Endodermal cell (in vitro differentiated cells): ENCODE results near the gene VASH2. TPM values are rescaled to one million over a fixed set of nuclear protein-coding genes. Genes with fewer than 3 reads are reported as not detected.
A peak's percentile ranks its signal among the peaks of the same experiment; 100 is the strongest.
"Not testable (repeated sequence)": the region's sequence is repeated elsewhere in the genome, so short reads cannot be mapped to it uniquely, and the experiment has no call there.

Experiments
- DNase-seq: peaks from one replicate; pipeline ENCODE4 v3.0.0-alpha.2; 2017
- H3K27ac ChIP-seq: 2 replicates; pipeline ENCODE4 v1.5.1; 2013; ENCODE audit warnings: mild to moderate bottlenecking, low read depth, low read length, moderate library complexity
- H3K27me3 ChIP-seq: 2 replicates; pipeline ENCODE4 v1.6.1; 2013; ENCODE audit warnings: mild to moderate bottlenecking, low read length, moderate library complexity; ENCODE audit not compliant: insufficient read depth, control insufficient read depth, poor library complexity, severe bottlenecking
- H3K36me3 ChIP-seq: 2 replicates; pipeline ENCODE4 v1.7.0; 2013; ENCODE audit warnings: mild to moderate bottlenecking, low read length, moderate library complexity; ENCODE audit not compliant: control insufficient read depth, insufficient read depth
- H3K4me1 ChIP-seq: one replicate; pipeline ENCODE4 v1.7.0; 2013; ENCODE audit warnings: low read length; ENCODE audit not compliant: control insufficient read depth, insufficient read depth
- H3K4me3 ChIP-seq: 2 replicates; pipeline ENCODE4 v1.5.1; 2013; ENCODE audit warnings: mild to moderate bottlenecking, low read length, moderate library complexity
- H3K9ac ChIP-seq: 2 replicates; pipeline ENCODE4 v1.6.1; 2013; ENCODE audit warnings: mild to moderate bottlenecking, low read length, moderate library complexity; ENCODE audit not compliant: poor library complexity, severe bottlenecking; ENCODE audit errors: extremely low read depth
- H3K9me3 ChIP-seq: 2 replicates; pipeline ENCODE4 v1.6.1; 2013; ENCODE audit warnings: mild to moderate bottlenecking, low read length, moderate library complexity; ENCODE audit not compliant: control insufficient read depth
- H3K27ac Mint-ChIP-seq: 2 replicates; pipeline ENCODE4 v1.8.0; 2020; ENCODE audit warnings: mixed read lengths
- H3K27me3 Mint-ChIP-seq: 2 replicates; pipeline ENCODE4 v1.8.0; 2021; ENCODE audit warnings: mild to moderate bottlenecking, mixed read lengths; ENCODE audit not compliant: insufficient read depth
- H3K36me3 Mint-ChIP-seq: 2 replicates; pipeline ENCODE4 v1.8.0; 2020; ENCODE audit warnings: low read depth, mixed read lengths
- H3K4me1 Mint-ChIP-seq: 2 replicates; pipeline ENCODE4 v1.8.0; 2020; ENCODE audit warnings: mixed read lengths
- H3K4me3 Mint-ChIP-seq: 2 replicates; pipeline ENCODE4 v1.8.0; 2020; ENCODE audit warnings: mild to moderate bottlenecking, moderate library complexity, mixed read lengths
- H3K9me3 Mint-ChIP-seq: 2 replicates; pipeline ENCODE4 v1.8.0; 2020; ENCODE audit warnings: mild to moderate bottlenecking, mixed read lengths
- CTCF ChIP-seq: fragments of 200-600 bp; sonication (generic); conservative IDR thresholded peaks from 2 replicates; pipeline ENCODE4 v1.5.0; 2021; ENCODE audit warnings: antibody characterized with exemption, mild to moderate bottlenecking
- WGBS, 2 experiments: methylation state at CpG; one replicate each; pipeline versions ENCODE4 v1.1.5 to v1.1.7; 2013; ENCODE audit warnings: missing lambda C conversion rate in 2 of 2, mixed read lengths in 1 of 2; ENCODE audit not compliant: insufficient coverage in 1 of 2, insufficient read length in 1 of 2; 5-methylcytosine and 5-hydroxymethylcytosine counted together
- total RNA-seq, 2 donors: library from RNA; stranded (reverse); fragmentation: NEBNext Ultra II Directional in 1 of 2; extraction: Animal tissue kit (Norgen Biotek cat#: 25700) in 1 of 2; gene quantifications; 2 replicates in 1 of 2; 3 replicates in 1 of 2; pipeline ENCODE4 v1.2.1, GENCODE V29; 2021

Gene VASH2
- total RNA-seq, 2 donors from 2014 or later, result 13.7 to 30.2 TPM

GRCh38 chr1:212913638-212914037 is 36.7 kb upstream of the VASH2 start:
- H3K4me1 Mint-ChIP-seq, result peaks cover 60% of the 10 kb centered on the region
- H3K4me3 ChIP-seq, DNase-seq, H3K9me3 Mint-ChIP-seq, H3K27ac ChIP-seq, H3K27me3 ChIP-seq, H3K9ac ChIP-seq, H3K27me3 Mint-ChIP-seq, H3K4me1 ChIP-seq, H3K36me3 ChIP-seq, H3K36me3 Mint-ChIP-seq, H3K9me3 ChIP-seq: not testable (repeated sequence)
- WGBS, 2 experiments, result 0% methylated on average over 1 of the region's 3 CpGs; no CpG with 5 or more reads in 1 of the 2 experiments
- H3K4me3 Mint-ChIP-seq, result peak overlapping the region; percentile 73
- H3K27ac Mint-ChIP-seq, result peak overlapping the region; percentile 89

- H3K9ac ChIP-seq, H3K4me3 ChIP-seq, H3K4me1 ChIP-seq, H3K9me3 Mint-ChIP-seq, H3K27me3 Mint-ChIP-seq, DNase-seq, H3K27ac ChIP-seq, H3K36me3 Mint-ChIP-seq, H3K9me3 ChIP-seq, H3K27me3 ChIP-seq, H3K36me3 ChIP-seq: not testable (repeated sequence)
- peak overlapping the region; percentile 73 for H3K4me3 Mint-ChIP-seq
- 17% methylated on average over 1 of the region's 5 CpGs; no CpG with 5 or more reads in 1 of the 2 experiments for WGBS, 2 experiments
- peak overlapping the region; percentile 83 for H3K27ac Mint-ChIP-seq
- H3K4me1 Mint-ChIP-seq, result peaks cover 58% of the 10 kb centered on the region
These were observed 36.2 kb upstream of the VASH2 start for GRCh38 chr1:212914110-212914509.

- H3K4me3 Mint-ChIP-seq, result peak overlapping the region; percentile 73
- H3K27ac Mint-ChIP-seq, result peak overlapping the region; percentile 83
- TF ChIP-seq CTCF, result no peak
- H3K9me3 Mint-ChIP-seq, result no peaks in the 10 kb centered on the region
- no peaks in the 10 kb centered on the region for H3K27me3 ChIP-seq
- H3K27ac ChIP-seq, result no peak overlapping the region
- peak; percentile 85 for DNase-seq
- no peaks in the 10 kb centered on the region for H3K27me3 Mint-ChIP-seq
- no peak overlapping the region for H3K9ac ChIP-seq
- WGBS, 2 experiments, result 27 to 37% methylated on average over 3 of the region's 3 CpGs
- H3K36me3 Mint-ChIP-seq, result peaks cover 4% of the 10 kb centered on the region
- H3K4me3 ChIP-seq, result no peak overlapping the region
- peaks cover 8% of the 10 kb centered on the region for H3K4me1 ChIP-seq
- H3K9me3 ChIP-seq, result no peaks in the 10 kb centered on the region
- H3K4me1 Mint-ChIP-seq, result peaks cover 53% of the 10 kb centered on the region
- H3K36me3 ChIP-seq, result no peaks in the 10 kb centered on the region
These were observed 35.6 kb upstream of the VASH2 start for GRCh38 chr1:212914789-212915188.

- peaks cover 8% of the 10 kb centered on the region for H3K4me1 ChIP-seq
- H3K9me3 ChIP-seq, result no peaks in the 10 kb centered on the region
- H3K36me3 ChIP-seq, result no peaks in the 10 kb centered on the region
- no peaks in the 10 kb centered on the region for H3K27me3 ChIP-seq
- H3K4me3 Mint-ChIP-seq, result peak overlapping the region; percentile 73
- H3K27ac Mint-ChIP-seq, result peak overlapping the region; percentile 83
- 61 to 65% methylated on average over 10 to 12 of the region's 13 CpGs for WGBS, 2 experiments
- peaks cover 4% of the 10 kb centered on the region for H3K36me3 Mint-ChIP-seq
- peak; percentile 78 for TF ChIP-seq CTCF
- no peaks in the 10 kb centered on the region for H3K9me3 Mint-ChIP-seq
- H3K9ac ChIP-seq, result no peak overlapping the region
- no peaks in the 10 kb centered on the region for H3K27me3 Mint-ChIP-seq
- H3K27ac ChIP-seq, result no peak overlapping the region
- DNase-seq, result peak; percentile 83
- H3K4me3 ChIP-seq, result no peak overlapping the region
- peaks cover 47% of the 10 kb centered on the region for H3K4me1 Mint-ChIP-seq
These were observed 34.9 kb upstream of the VASH2 start for GRCh38 chr1:212915245-212916091.
